Measurements from ENCODE around the gene DYRK3. TPM values are rescaled to one million over a fixed set of nuclear protein-coding genes. Genes with fewer than 3 reads are reported as not detected.

Gene DYRK3
- total and polyA plus RNA-seq, 11 donors = 6.5 to 32.5 (median 15.9) TPM

GRCh38 chr1:206654828-206655227 lies 19.5 kb downstream of the DYRK3 start:
- Histone ChIP-seq H3K4me1 (peaks cover 5 to 97% (median 75%) of the 10 kb centered on the region in 12 donors), H3K9me3 (no peaks in the 10 kb centered on the region), H3K4me3 (no peak overlapping the region), H3K27me3 (no peaks in the 10 kb centered on the region), H3K27ac (peak overlapping the region in 11 of 12 donors; percentile 6 to 85 (median 65)), H3K36me3 (peaks cover 0 to 6% (median 0%) of the 10 kb centered on the region in 9 donors)
- DNase-seq (no peak), ATAC-seq (no peak)
- intact Hi-C loops (cut with DNase I) = loop anchor here in 4 of 10 donors (1.0 to 10.0 kb wide), 4 partner anchors 37 to 70 kb away; no protein-coding TSS in a partner anchor
- 35 to 50% (median 43%) methylated on average over 2 of the region's 2 CpGs for WGBS, 4 donors
- TF ChIP-seq CTCF (IDR thresholded peaks at IDR 0.05) = no peak

- H3K9me3 ChIP-seq = no peaks in the 10 kb centered on the region
- H3K27ac ChIP-seq = peak overlapping the region; percentile 6 to 85 (median 62)
- ATAC-seq (peak in 1 of 4 donors; percentile 12), DNase-seq (peak in 3 of 5 donors; percentile 46 to 63 (median 59))
- peaks cover 0 to 6% (median 0%) of the 10 kb centered on the region in 9 donors for H3K36me3 ChIP-seq
- WGBS, 4 donors = 30 to 44% (median 30%) methylated on average over 4 of the region's 4 CpGs
- no peak overlapping the region for H3K4me3 ChIP-seq
- no peaks in the 10 kb centered on the region for H3K27me3 ChIP-seq
- intact Hi-C loops (cut with DNase I) = loop anchor here in 4 of 10 donors (1.0 to 10.0 kb wide), 4 partner anchors 37 to 69 kb away; no protein-coding TSS in a partner anchor
- TF ChIP-seq POLR2A (IDR thresholded peaks at IDR 0.05) = no peak
- TF ChIP-seq CTCF (IDR thresholded peaks at IDR 0.05) = no peak
- H3K4me1 ChIP-seq = peaks cover 5 to 98% (median 72%) of the 10 kb centered on the region in 12 donors
These were observed 20.1 kb downstream of the DYRK3 start for GRCh38 chr1:206655471-206655882.

GRCh38 chr1:206656936-206657335 lies 21.6 kb downstream of the DYRK3 start:
- H3K27me3 ChIP-seq = no peaks in the 10 kb centered on the region
- no peak for DNase-seq
- H3K9me3 ChIP-seq = no peaks in the 10 kb centered on the region
- H3K36me3 ChIP-seq = no peaks in the 10 kb centered on the region
- WGBS, 4 donors = 70 to 83% (median 75%) methylated on average over 3 of the region's 3 CpGs
- H3K4me3 ChIP-seq = no peak overlapping the region
- H3K27ac ChIP-seq = peak overlapping the region in 6 of 12 donors; percentile 4 to 96 (median 84)
- intact Hi-C loops (cut with DNase I) = loop anchor here in 3 of 10 donors (5.0 to 10.0 kb wide), 3 partner anchors 35 to 68 kb away; no protein-coding TSS in a partner anchor
- no peak for ATAC-seq
- peaks cover 5 to 92% (median 65%) of the 10 kb centered on the region in 12 donors for H3K4me1 ChIP-seq
- no peak for TF ChIP-seq POLR2A (IDR thresholded peaks at IDR 0.05)
- TF ChIP-seq CTCF (IDR thresholded peaks at IDR 0.05) = no peak

GRCh38 chr1:206657751-206658150 lies 22.4 kb downstream of the DYRK3 start:
- intact Hi-C loops (cut with DNase I) = loop anchor here in 4 of 10 donors (2.0 to 10.0 kb wide), 5 partner anchors 27 to 67 kb away; partner anchors contain the start of gene MAPKAPK2 (in 3 of the 4)
- no peak for DNase-seq
- Histone ChIP-seq H3K36me3 (no peaks in the 10 kb centered on the region), H3K27ac (peak overlapping the region in 11 of 12 donors; percentile 80 to 96 (median 88)), H3K27me3 (no peaks in the 10 kb centered on the region), H3K9me3 (no peaks in the 10 kb centered on the region), H3K4me1 (peaks cover 5 to 92% (median 61%) of the 10 kb centered on the region in 12 donors), H3K4me3 (peak overlapping the region in 2 of 12 donors; percentile 23 to 46)
- ATAC-seq = no peak
- TF ChIP-seq CTCF (IDR thresholded peaks at IDR 0.05) (no peak), POLR2A (IDR thresholded peaks at IDR 0.05) (no peak)
- 25 to 44% (median 28%) methylated on average over 5 to 6 of the region's 6 CpGs for WGBS, 4 donors

Measured in heart left ventricle (tissue), 16 donors.